PC-9 (cell line): ENCODE results near the gene EIF4G3.
"Not testable (repeated sequence)": the region's sequence is repeated elsewhere in the genome, so short reads cannot be mapped to it uniquely, and the experiment has no call there.

ENCODE experiments used
- CTCF ChIP-seq: fragments of 200-600 bp; sonication (generic); conservative IDR thresholded peaks from 2 replicates; pipeline ENCODE4 v1.6.1; 2017; ENCODE audit warnings: mixed run types, antibody characterized with exemption, mild to moderate bottlenecking, moderate library complexity
- EZH2 ChIP-seq: fragments of 200-600 bp; sonication (generic); IDR thresholded peaks from 2 replicates; pipeline ENCODE4 v1.8.0; 2017; ENCODE audit warnings: antibody characterized with exemption, low read depth

GRCh38 chr1:20907526-20907925 is 269.2 kb downstream of the EIF4G3 start:
- not testable (repeated sequence) for TF ChIP-seq CTCF, EZH2
